OCI-LY3 (cell line): ENCODE results near the gene RPS14.
A peak's percentile ranks its signal among the peaks of the same experiment; 100 is the strongest.

Experiments used
- H2AFZ ChIP-seq: fragments of 200-600, 300-600 bp; shearing (Covaris generic); 2 replicates; pipeline ENCODE4 v1.6.0; 2014; ENCODE audit warnings: antibody characterized with exemption, low read depth, low read length
- H3K27ac ChIP-seq: fragments of 200-600, 300-600 bp; sonication (generic); 2 replicates; pipeline ENCODE4 v1.5.1; 2014; ENCODE audit warnings: mild to moderate bottlenecking, low read length, moderate library complexity, mixed read lengths
- H3K27me3 ChIP-seq: fragments of 200-600, 300-600 bp; sonication (generic); 2 replicates; pipeline ENCODE4 v1.6.1; 2014; ENCODE audit warnings: low read depth, low read length, mixed read lengths
- H3K36me3 ChIP-seq: fragments of 200-600, 300-600 bp; sonication (generic); replicated peaks from 2 replicates; pipeline ENCODE3; 2014; ENCODE audit warnings: low read depth, low read length, mixed read lengths
- H3K4me1 ChIP-seq: fragments of 300-600, 200-600 bp; sonication (generic); 2 replicates; pipeline ENCODE4 v1.6.1; 2014; ENCODE audit warnings: low read length, mixed read lengths
- H3K4me2 ChIP-seq: fragments of 200-600, 300-600 bp; sonication (generic); 2 replicates; pipeline ENCODE4 v1.6.1; 2014; ENCODE audit warnings: low read length, mixed read lengths
- H3K4me3 ChIP-seq: fragments of 300-600, 200-600 bp; sonication (generic); 2 replicates; pipeline ENCODE4 v1.5.1; 2014; ENCODE audit warnings: antibody characterized with exemption, mild to moderate bottlenecking, low read length, moderate library complexity
- H3K79me2 ChIP-seq: fragments of 300-600, 200-600 bp; shearing (Covaris generic); 2 replicates; pipeline ENCODE4 v1.6.1; 2014; ENCODE audit warnings: mild to moderate bottlenecking, low read length, mixed read lengths
- H3K9ac ChIP-seq: fragments of 300-600, 200-600 bp; shearing (Covaris generic); 2 replicates; pipeline ENCODE4 v1.6.0; 2014; ENCODE audit warnings: mild to moderate bottlenecking, low read length, moderate library complexity
- H3K9me3 ChIP-seq: fragments of 200-600, 300-600 bp; shearing (Covaris generic); 2 replicates; pipeline ENCODE4 v1.6.1; 2014; ENCODE audit warnings: low read length, mixed read lengths; ENCODE audit not compliant: insufficient read depth
- H4K20me1 ChIP-seq: fragments of 200-600, 300-600 bp; sonication (generic); 2 replicates; pipeline ENCODE4 v1.6.1; 2016; ENCODE audit warnings: low read length, mixed read lengths; ENCODE audit not compliant: insufficient read depth
- EZH2phosphoT487 ChIP-seq: fragments of 200-600 bp; shearing (Covaris generic); IDR thresholded peaks from 2 replicates; pipeline ENCODE4 v1.6.1; 2018; ENCODE audit warnings: antibody characterized with exemption, mixed run types, low read depth
- TF ChIP-seq, protein P1 (sequence below): fragments of 200-600, 300-600 bp; sonication (generic); IDR thresholded peaks from 2 replicates; pipeline ENCODE4 v1.5.1; 2014; ENCODE audit warnings: antibody characterized with exemption, low read length, low read depth

RPS14 gene

DNA sequence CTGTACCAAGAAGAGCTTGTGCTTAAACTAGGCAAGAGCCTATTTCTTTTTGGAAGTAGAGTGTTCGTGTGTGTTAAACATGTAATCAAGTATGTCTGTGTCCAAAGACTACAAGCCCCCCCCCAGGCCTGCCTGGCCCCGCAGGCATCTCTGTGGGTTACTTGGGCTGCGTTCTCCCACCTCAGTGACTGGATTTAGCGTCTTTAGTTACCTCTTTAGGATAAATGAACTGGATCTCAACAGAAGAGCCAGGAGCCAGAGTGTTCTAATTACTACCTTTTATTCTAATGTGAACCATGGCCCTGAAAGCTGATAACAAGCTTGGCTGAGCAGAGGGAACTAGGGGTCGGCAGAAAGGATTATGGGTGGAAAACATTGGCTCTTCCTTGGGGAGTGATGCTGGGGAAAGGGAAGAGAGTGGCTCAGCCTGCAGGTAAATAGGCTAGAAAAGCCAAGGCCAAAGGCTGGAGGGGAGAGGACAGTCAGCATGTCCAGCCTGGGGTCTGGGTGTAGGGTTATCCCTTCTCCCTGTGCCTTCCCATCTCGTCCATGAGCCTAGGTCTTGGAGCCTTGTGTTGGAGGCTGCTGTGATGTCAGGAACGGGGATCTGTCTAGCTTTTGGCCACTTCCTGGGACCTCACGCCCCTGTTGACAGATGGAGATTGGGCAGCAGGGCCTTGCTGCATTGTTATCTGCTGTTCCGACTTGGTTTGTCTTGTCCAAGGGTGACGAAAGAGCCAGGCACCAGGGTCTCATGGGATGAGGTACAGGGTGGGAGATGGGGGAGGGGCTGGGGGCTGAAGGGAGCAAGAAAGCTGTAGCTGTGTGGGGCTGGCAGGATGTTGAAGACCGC is 47.9 kb downstream of the RPS14 start:
- Histone ChIP-seq H3K4me1 (peaks cover under 1% of the 10 kb centered on the region; the same call in 1 of the 2 replicates), H4K20me1 (peaks cover 75% of the 10 kb centered on the region), H3K9ac (no peak overlapping the region), H3K4me3 (no peak overlapping the region), H2AFZ (no peak overlapping the region), H3K27me3 (no peaks in the 10 kb centered on the region), H3K27ac (peak overlapping the region; percentile 57), H3K9me3 (no peaks in the 10 kb centered on the region), H3K4me2 (no peak overlapping the region), H3K79me2 (peaks cover 15% of the 10 kb centered on the region), H3K36me3 (peaks cover 58% of the 10 kb centered on the region)
- TF ChIP-seq EZH2phosphoT487: no peak
- TF ChIP-seq, protein P1, sequence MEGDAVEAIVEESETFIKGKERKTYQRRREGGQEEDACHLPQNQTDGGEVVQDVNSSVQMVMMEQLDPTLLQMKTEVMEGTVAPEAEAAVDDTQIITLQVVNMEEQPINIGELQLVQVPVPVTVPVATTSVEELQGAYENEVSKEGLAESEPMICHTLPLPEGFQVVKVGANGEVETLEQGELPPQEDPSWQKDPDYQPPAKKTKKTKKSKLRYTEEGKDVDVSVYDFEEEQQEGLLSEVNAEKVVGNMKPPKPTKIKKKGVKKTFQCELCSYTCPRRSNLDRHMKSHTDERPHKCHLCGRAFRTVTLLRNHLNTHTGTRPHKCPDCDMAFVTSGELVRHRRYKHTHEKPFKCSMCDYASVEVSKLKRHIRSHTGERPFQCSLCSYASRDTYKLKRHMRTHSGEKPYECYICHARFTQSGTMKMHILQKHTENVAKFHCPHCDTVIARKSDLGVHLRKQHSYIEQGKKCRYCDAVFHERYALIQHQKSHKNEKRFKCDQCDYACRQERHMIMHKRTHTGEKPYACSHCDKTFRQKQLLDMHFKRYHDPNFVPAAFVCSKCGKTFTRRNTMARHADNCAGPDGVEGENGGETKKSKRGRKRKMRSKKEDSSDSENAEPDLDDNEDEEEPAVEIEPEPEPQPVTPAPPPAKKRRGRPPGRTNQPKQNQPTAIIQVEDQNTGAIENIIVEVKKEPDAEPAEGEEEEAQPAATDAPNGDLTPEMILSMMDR: no peak

DNA sequence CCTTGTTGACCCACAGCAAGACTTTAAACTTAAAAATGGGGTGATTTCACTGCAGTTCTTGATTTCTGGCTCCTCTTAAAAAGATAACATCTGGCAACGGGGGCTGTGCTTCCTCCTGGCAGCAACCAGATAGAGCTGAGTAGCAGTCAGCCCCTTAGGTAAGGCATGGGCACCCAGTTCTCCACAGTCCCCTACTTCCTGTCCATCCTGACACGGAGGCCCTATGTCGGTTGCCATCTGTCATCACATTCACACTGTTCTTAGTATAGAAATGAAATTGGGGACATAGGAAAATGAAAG is 48.5 kb downstream of the RPS14 start:
- Histone ChIP-seq H3K4me3 (no peak overlapping the region), H3K27ac (peak overlapping the region; percentile 57), H3K4me1 (no peaks in the 10 kb centered on the region), H4K20me1 (peaks cover 69% of the 10 kb centered on the region), H3K4me2 (no peak overlapping the region), H3K27me3 (no peaks in the 10 kb centered on the region), H2AFZ (no peak overlapping the region), H3K36me3 (peaks cover 57% of the 10 kb centered on the region), H3K79me2 (peaks cover 9% of the 10 kb centered on the region), H3K9me3 (no peaks in the 10 kb centered on the region), H3K9ac (no peak overlapping the region)
- TF ChIP-seq, protein P1: no peak
- TF ChIP-seq EZH2phosphoT487: no peak

DNA sequence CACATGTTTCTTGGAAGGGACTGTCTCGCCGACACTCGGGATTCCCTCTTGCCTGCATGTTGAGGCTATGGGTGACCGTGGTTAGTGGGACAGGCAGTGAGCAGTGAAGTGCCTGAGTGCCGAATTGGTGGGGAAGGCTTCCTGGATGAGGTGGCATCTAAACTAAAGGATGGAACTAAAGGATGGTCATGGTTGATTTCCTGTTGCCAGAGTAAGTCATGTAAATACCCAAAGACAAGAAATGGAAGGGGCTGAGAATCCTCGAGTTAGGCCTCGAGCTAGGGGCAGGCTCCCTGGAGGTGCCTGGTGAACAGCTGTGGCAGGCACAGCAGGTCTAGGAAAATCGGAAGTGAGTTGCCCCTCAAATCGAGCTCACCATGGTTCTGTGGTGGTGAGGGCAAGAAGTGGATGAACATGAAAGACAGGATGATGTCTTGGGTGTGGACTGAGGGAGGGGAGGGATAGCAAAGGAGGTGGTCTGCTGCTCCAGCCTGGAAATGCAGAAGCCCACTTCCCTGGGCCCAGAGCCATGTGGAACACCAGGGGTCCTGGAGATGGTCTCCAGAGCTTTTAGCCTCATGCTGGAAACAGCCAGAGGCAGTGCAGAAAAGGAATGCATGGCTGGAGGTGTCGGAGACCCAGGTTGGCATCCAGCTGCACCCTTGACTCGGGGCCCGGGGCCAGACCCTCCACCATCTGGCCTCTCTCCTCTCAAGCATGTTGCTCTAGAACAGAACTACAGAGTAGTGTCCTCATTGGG is 49.0 kb downstream of the RPS14 start:
- Histone ChIP-seq H4K20me1 (peaks cover 64% of the 10 kb centered on the region), H3K27me3 (no peaks in the 10 kb centered on the region), H3K27ac (peak overlapping the region; percentile 57), H3K9me3 (no peaks in the 10 kb centered on the region), H2AFZ (no peak overlapping the region), H3K4me3 (no peak overlapping the region), H3K79me2 (peaks cover 7% of the 10 kb centered on the region; the same call in 1 of the 2 replicates), H3K9ac (no peak overlapping the region), H3K36me3 (peaks cover 59% of the 10 kb centered on the region), H3K4me1 (no peaks in the 10 kb centered on the region), H3K4me2 (no peak overlapping the region)
- TF ChIP-seq, protein P1: no peak
- no peak for TF ChIP-seq EZH2phosphoT487

DNA sequence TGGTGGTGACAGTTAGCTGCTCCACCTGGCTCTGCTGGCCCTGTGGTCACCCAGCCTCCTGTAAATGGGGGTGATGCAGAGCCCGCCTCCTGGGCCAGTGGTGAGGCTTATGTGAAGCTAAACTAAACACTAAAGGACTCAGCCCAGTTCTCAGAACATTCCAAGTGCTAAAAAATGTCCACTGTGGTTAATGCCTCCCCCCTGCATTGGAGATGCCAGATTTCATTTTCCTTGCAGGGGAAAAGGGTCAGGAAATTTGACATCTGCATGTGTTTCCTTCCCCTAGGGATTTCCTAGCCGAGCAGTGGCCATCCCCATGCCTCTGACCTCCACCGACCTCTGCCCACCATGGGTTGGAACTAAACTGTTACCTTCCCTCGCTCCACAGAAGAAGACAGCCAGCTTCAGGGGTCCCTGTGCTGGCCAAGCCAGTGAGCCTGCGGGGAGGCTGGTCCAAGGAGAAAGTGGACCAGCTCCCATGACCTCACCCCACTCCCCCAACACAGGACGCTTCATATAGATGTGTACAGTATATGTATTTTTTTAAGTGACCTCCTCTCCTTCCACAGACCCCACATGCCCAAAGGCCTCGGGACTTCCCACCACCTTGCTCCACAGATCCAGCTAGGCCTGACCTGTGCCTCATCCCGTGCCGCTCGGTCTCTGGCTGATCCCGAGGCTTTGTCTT is 49.9 kb downstream of the RPS14 start:
- no peak for TF ChIP-seq EZH2phosphoT487
- TF ChIP-seq, protein P1: no peak
- H3K4me1 ChIP-seq: no peaks in the 10 kb centered on the region
- H3K4me2 ChIP-seq: no peak overlapping the region
- peaks cover 50% of the 10 kb centered on the region for H3K36me3 ChIP-seq
- peaks cover 56% of the 10 kb centered on the region for H4K20me1 ChIP-seq
- H3K27me3 ChIP-seq: no peaks in the 10 kb centered on the region
- no peaks in the 10 kb centered on the region for H3K79me2 ChIP-seq
- H3K4me3 ChIP-seq: no peak overlapping the region
- peak overlapping the region; percentile 57 for H3K27ac ChIP-seq
- H3K9ac ChIP-seq: no peak overlapping the region
- no peak overlapping the region for H2AFZ ChIP-seq
- H3K9me3 ChIP-seq: no peaks in the 10 kb centered on the region
